Hematopoietic multipotent progenitor cell treated with erythropoietin and hydrocortisone succinate and interleukin-3 and kit ligand, for 17 days (in vitro differentiated cells): ENCODE results near the gene OOSP1.
"Not testable (repeated sequence)": the region's sequence is repeated elsewhere in the genome, so short reads cannot be mapped to it uniquely, and the experiment has no call there.

Experiments
- DNase-seq: peaks from one replicate; pipeline ENCODE4 v3.0.0-alpha.2; 2015; ENCODE audit warnings: low spot score

OOSP1 gene

GRCh38 chr11:59960502-59961381, 22.5 kb downstream of the OOSP1 start:
- DNase-seq, result no peak

GRCh38 chr11:59962107-59962482, 23.9 kb downstream of the OOSP1 start:
- no peak for DNase-seq

DNA sequence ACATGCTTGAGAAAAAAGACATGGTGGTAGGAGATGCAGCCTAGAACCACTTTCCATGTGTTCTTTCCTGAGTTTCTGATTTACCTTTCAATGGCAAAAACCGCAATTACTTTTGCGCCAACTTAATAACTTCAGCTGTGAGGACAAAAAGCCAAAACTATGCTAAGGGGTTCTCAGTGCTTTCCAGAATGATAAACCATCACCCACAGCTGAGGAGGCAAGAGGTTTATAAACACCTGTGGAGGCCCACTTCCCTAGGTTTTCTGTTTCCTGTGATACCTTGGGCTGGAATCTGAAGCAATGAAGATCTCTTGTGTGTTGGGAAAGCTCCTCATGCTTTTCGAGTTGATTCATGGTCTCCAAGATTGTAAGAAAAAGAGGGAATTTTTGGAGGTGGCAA, 25.5 kb downstream of the OOSP1 start, which contains the start of gene OOSP4A:
OOSP4A (plus strand) TSS at position 301 of the 400 bp plus-strand sequence; CDS start at position 301, 0 bp downstream.
- DNase-seq, result no peak

- DNase-seq, result no peak
Observed at GRCh38 chr11:59965424-59965823, 27.2 kb downstream of the OOSP1 start.

GRCh38 chr11:59966201-59966600, 28.0 kb downstream of the OOSP1 start:
- DNase-seq, result no peak

- no peak for DNase-seq
Observed at GRCh38 chr11:59967677-59968394, 29.6 kb downstream of the OOSP1 start.

DNA sequence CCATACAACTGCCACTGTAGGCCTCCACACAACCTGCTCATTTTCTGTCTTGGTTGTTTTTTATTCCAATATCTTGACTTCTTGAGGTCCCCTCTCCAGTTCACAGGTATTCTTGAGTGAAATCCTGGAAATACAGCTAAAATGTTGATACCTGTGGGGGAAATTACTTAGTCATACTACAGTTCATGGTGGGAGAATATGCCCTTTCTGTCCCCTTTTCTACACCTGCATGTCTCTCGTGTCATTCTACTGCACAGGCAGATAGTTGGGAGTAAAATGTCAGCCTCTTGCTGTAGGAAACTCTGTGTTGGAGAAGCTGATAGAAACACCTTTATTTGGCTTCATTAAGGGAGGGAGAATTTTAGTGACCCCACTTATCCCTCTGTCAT, 30.2 kb downstream of the OOSP1 start:
- DNase-seq, result no peak

- DNase-seq, result no peak
Observed at GRCh38 chr11:59973097-59973496, 34.9 kb downstream of the OOSP1 start.

DNA sequence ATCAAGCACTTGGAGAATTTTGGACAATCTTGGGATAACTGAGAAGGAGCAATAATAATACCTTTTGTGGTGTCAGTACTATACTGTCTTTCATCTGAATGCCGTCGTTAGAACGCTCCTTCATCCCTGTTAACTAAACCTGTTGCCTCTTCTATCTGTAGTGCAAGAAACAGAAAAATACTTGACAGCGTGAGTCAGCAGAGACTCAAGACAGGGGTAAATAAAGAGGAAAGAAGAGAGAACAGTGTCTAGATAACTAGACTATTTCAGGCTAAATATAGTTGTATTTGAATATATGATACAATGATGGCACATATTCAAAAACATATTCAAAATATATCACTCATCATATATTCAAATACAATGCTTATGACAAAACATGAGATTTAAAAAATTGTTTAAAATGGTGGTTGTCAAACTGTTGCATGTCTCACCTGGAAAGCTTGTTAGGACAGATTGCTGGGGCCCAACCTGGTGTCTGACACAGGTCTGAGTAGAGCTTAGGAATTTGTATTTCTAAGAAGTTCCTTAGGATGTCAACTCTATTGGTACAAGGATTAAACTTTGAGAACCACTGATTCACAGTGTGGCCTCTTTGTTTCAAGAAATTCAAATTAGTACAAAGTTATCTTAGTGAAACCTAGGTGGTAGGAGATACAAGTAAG, 43.0 kb downstream of the OOSP1 start:
- DNase-seq, result no peak

GRCh38 chr11:59982037-59982436, 43.8 kb downstream of the OOSP1 start:
- DNase-seq, result not testable (repeated sequence)

- no peak for DNase-seq
Observed at GRCh38 chr11:59983212-59983611, 45.0 kb downstream of the OOSP1 start.

DNA sequence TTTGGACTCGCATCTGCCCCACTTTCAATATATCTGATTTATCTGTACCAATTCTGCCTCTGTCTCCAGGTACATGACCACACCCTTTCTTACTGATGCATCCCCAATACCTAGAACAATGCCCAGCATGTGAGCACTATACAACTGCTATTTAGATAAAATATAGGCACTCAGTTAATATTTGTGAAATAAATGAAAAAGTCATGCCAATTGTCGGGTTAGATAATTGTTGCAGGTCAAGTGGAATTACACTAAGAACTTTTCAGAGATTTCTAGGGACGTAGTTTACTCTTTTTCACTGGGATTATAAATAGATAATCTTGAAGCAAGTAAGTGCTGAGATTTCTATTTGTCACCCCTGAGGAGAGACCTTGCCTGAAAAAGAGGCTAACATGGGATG, 46.1 kb downstream of the OOSP1 start:
- no peak for DNase-seq

- no peak for DNase-seq
Observed at GRCh38 chr11:59990421-59990820, 52.2 kb downstream of the OOSP1 start.

DNA sequence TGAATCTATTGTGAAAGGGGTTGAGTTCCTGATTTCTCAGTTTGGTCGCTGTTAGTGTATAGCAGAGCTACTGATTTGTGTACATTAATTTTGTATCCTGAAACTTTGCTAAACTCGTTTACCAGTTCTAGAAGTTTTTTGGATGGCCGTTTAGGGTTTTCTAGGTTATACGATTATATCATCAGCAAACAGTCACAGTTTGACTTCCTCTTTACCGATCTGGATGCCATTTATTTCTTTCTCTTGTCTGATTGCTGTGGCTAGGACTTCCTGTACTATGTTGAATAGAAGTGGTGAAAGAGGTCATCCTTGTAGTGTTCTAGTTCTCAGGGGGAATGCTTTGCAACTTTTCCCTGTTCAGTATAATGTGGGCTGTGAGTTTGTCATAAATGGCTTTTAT, 54.2 kb downstream of the OOSP1 start:
- DNase-seq, result no peak

DNA sequence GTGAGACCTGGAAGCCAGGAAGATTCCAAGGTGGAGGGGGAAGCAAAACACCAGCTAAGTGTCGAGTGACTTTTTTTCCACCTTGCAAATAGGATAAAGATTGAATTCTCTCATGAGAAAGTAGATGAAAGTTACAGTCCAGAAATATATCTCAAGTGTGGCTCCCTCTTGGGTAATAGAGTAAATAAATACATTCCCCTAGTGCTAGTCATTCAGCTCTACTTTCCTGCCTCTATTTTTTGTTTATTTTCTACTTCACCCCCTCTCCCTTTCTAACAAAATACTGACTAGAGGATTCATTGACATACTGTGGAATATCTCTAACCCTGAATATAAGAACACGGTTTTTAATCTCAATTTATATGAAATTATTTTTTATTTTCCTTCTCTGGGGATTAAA, 59.6 kb downstream of the OOSP1 start:
- DNase-seq, result no peak

GRCh38 chr11:59999691-60000090, 61.5 kb downstream of the OOSP1 start:
- DNase-seq, result no peak

DNA sequence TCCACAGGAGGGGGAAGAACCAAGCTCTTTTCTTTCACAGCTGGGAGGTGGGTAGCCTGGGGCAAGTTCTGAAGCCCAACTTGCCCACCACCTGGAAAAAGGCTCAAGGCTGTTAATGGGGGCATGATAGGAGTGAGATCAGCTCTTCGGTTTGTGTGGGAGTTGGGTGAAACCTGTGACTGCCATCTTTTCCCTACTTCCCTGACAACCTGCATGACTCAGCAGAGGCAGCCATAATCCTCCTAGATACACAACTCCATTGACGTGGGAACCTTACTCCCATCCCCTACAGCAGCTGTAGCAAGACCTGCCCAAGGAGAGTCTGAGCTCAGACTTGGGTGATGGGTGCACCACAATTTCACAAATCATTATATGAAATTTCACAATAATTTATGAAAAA, 65.5 kb downstream of the OOSP1 start:
- DNase-seq, result no peak

DNA sequence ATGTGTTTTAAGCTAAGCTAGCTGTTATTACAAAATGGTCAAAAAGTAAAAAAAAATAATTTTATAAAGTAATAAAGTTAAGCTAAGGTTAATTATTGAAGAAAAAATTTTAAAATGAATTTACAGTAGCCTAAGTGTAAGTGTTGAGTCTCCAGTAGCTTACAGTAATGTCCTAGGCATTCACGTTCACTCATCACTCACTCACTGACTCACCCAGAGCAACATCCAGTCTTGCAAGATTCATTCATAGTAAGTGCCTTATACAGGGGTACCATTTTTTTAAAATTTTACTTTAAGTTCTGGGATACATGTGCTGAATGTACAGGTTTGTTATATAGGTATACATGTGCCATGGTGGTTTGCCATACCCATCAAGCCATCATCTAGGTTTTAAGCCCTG, 67.1 kb downstream of the OOSP1 start:
- DNase-seq, result no peak
